ENCODE data around the gene TUBA1C. TPM values are rescaled to one million over a fixed set of nuclear protein-coding genes. Genes with fewer than 3 reads are reported as not detected.

TUBA1C gene
- total and polyA plus RNA-seq, 9 of the 15 experiments (the other 6 are each of a cell fraction or from before 2014, with no cell fraction given), result 755 to 3,012 (median 914) TPM

- TF ChIP-seq, protein P1, sequence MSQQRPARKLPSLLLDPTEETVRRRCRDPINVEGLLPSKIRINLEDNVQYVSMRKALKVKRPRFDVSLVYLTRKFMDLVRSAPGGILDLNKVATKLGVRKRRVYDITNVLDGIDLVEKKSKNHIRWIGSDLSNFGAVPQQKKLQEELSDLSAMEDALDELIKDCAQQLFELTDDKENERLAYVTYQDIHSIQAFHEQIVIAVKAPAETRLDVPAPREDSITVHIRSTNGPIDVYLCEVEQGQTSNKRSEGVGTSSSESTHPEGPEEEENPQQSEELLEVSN (IDR thresholded peaks at IDR 0.05; ENCODE audit: borderline replicate concordance in 1 of 2, extremely low read depth in 1 of 2, insufficient read depth in 1 of 2, insufficient read length in 1 of 2, low read depth in 1 of 2, low read length in 1 of 2, poor library complexity in 1 of 2, severe bottlenecking in 1 of 2), result no peak
- TF ChIP-seq KLF6 (CRISPR knock-in tag; IDR thresholded peaks at IDR 0.05; ENCODE audit: borderline replicate concordance) (no peak), NFE2L1 (tag; IDR thresholded peaks at IDR 0.05; ENCODE audit: borderline replicate concordance, low read depth) (no peak), SRF (CRISPR knock-in tag; IDR thresholded peaks at IDR 0.05) (no peak), NFATC3 (IDR thresholded peaks at IDR 0.05) (no peak), MED1 (CRISPR knock-in tag; IDR thresholded peaks at IDR 0.05; ENCODE audit: borderline replicate concordance) (no peak), ZNF146 (CRISPR knock-in tag; IDR thresholded peaks at IDR 0.05; ENCODE audit: unreplicated experiment) (no peak), RBM22 (IDR thresholded peaks at IDR 0.05; ENCODE audit: low read depth, low read length, poor library complexity, severe bottlenecking) (no peak), SMAD3 (CRISPR knock-in tag; conservative IDR thresholded peaks at IDR 0.05) (no peak), YY1 (IDR thresholded peaks at IDR 0.05; ENCODE audit: borderline replicate concordance in 1 of 3, control insufficient read depth in 1 of 3, extremely low read depth in 1 of 3, insufficient read depth in 3 of 3, insufficient read length in 1 of 3, insufficient replicate concordance in 2 of 3, low read depth in 1 of 3, low read length in 2 of 3) (no peak), TBP (optimal IDR thresholded peaks at IDR 0.05; ENCODE audit: low read depth, low read length) (no peak), HIVEP1 (CRISPR knock-in tag; IDR thresholded peaks at IDR 0.05) (no peak), ZNF282 (CRISPR knock-in tag; IDR thresholded peaks at IDR 0.05) (no peak), NCOA4 (IDR thresholded peaks at IDR 0.05; ENCODE audit: partially characterized antibody) (no peak), ELF2 (CRISPR knock-in tag; IDR thresholded peaks at IDR 0.05) (no peak), TRIM28 (IDR thresholded peaks at IDR 0.05) (no peak)
- TF ChIP-seq, protein P2, sequence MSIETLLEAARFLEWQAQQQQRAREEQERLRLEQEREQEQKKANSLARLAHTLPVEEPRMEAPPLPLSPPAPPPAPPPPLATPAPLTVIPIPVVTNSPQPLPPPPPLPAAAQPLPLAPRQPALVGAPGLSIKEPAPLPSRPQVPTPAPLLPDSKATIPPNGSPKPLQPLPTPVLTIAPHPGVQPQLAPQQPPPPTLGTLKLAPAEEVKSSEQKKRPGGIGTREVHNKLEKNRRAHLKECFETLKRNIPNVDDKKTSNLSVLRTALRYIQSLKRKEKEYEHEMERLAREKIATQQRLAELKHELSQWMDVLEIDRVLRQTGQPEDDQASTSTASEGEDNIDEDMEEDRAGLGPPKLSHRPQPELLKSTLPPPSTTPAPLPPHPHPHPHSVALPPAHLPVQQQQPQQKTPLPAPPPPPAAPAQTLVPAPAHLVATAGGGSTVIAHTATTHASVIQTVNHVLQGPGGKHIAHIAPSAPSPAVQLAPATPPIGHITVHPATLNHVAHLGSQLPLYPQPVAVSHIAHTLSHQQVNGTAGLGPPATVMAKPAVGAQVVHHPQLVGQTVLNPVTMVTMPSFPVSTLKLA (conservative IDR thresholded peaks at IDR 0.05), result no peak
- TF ChIP-seq, protein P3, sequence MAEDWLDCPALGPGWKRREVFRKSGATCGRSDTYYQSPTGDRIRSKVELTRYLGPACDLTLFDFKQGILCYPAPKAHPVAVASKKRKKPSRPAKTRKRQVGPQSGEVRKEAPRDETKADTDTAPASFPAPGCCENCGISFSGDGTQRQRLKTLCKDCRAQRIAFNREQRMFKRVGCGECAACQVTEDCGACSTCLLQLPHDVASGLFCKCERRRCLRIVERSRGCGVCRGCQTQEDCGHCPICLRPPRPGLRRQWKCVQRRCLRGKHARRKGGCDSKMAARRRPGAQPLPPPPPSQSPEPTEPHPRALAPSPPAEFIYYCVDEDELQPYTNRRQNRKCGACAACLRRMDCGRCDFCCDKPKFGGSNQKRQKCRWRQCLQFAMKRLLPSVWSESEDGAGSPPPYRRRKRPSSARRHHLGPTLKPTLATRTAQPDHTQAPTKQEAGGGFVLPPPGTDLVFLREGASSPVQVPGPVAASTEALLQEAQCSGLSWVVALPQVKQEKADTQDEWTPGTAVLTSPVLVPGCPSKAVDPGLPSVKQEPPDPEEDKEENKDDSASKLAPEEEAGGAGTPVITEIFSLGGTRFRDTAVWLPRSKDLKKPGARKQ (CRISPR knock-in tag; IDR thresholded peaks at IDR 0.05), result no peak
- TF ChIP-seq, protein P4, sequence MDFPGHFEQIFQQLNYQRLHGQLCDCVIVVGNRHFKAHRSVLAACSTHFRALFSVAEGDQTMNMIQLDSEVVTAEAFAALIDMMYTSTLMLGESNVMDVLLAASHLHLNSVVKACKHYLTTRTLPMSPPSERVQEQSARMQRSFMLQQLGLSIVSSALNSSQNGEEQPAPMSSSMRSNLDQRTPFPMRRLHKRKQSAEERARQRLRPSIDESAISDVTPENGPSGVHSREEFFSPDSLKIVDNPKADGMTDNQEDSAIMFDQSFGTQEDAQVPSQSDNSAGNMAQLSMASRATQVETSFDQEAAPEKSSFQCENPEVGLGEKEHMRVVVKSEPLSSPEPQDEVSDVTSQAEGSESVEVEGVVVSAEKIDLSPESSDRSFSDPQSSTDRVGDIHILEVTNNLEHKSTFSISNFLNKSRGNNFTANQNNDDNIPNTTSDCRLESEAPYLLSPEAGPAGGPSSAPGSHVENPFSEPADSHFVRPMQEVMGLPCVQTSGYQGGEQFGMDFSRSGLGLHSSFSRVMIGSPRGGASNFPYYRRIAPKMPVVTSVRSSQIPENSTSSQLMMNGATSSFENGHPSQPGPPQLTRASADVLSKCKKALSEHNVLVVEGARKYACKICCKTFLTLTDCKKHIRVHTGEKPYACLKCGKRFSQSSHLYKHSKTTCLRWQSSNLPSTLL (IDR thresholded peaks at IDR 0.05), result no peak
Observed at GRCh38 chr12:49305762-49306510, 41.1 kb downstream of the TUBA1C start (continued).

Data from K562 (cell line).